GM10248 (cell line): ENCODE results near the gene SLK.
A peak's percentile ranks its signal among the peaks of the same experiment; 100 is the strongest.

Source experiments
- CTCF ChIA-PET: fragments of 300-600 bp; sonication (Branson Sonifier 250); formaldehyde crosslinking; extraction: SDS; loops from one replicate; lab custom pipeline; 2021; ENCODE audit warnings: antibody characterized with exemption; lab: Yijun Ruan, JAX
- POLR2A ChIA-PET: fragments of 350-650 bp; sonication (Branson Sonifier 250); formaldehyde crosslinking; extraction: SDS; loops from one replicate; lab custom pipeline; 2020; ENCODE audit warnings: antibody characterized with exemption; lab: Yijun Ruan, JAX
- DNase-seq: peaks from one replicate; pipeline ENCODE4 v3.0.0; 2012; ENCODE audit errors: extremely low spot score
- TF ChIP-seq, protein P1 (sequence below): IDR thresholded peaks from 2 replicates; pipeline ENCODE4 v1.5.1; 2012; ENCODE audit warnings: mild to moderate bottlenecking, low read depth; ENCODE audit errors: extremely low read depth, missing control alignments, control extremely low read depth

The SLK gene

DNA sequence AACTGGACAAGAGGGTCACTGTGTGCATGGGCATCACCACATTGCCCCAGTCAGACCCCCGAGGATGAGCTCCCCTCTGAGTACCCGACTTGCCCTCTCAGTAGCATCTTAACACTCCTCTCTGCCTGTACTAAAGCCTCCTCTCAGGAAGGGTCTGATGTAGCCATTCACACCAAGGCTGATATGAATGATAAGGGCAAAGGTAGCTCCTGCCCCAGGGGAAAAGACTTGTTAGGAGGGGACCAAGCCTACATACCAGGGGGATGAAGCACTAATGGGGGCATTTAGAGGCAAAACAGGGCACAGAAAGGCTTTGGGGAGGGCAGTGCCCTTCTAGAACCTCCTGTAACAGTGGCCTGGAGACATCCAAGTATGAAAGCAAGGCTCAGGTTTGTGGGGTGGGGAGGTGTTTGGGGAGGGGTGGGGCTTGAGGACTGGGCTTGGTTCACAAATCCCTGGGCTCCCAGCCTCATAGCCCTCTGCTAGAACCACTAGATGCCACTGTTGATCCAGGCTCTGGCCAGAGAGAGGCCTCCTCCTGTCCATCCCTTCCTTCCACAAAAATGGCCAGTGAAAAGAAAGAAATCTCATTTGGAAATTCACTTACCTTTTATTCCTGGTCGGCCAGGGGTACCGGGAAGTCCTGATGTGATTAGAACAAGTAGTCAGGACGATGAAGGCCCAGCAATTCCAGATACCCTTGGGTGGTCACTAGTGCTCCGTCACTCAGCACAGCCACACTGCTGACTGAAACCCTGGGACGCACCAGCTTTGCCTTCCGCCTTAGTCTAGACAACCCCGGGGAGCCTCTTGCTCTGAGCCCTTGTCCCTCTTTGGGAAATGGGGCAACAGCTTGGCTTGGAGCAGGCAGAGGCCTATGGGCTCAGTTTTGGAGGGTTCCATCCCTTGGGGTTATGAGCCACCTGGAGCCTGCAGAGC is 78.5 kb downstream of the SLK start:
- ChIA-PET CTCF (interaction anchor here (1.0 to 1.3 kb wide), 2 partner anchors 10 to 76 kb away, joined by 3 read pairs; partner anchors contain the start of gene SFR1), POLR2A (no interaction called here)

DNA sequence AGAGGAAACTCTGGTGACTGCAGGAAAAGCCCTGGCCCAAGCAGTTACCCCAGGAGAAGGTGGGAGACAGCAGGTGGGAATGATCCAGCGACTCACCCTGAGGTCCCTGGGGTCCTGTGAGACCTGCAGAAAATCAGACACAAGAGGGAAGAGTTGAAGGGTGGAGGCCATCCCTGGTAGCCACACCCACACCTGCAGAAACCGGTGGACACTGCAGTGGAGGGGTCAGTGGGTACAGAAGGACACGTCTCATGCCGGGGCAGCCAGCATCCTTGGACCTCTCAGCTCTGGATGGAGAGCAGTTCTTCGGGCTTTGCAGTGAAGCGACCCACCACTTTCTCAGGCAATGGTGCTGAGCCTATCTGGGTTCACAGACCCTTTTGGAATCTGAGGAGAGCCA is 79.7 kb downstream of the SLK start:
- TF ChIP-seq, protein P1, sequence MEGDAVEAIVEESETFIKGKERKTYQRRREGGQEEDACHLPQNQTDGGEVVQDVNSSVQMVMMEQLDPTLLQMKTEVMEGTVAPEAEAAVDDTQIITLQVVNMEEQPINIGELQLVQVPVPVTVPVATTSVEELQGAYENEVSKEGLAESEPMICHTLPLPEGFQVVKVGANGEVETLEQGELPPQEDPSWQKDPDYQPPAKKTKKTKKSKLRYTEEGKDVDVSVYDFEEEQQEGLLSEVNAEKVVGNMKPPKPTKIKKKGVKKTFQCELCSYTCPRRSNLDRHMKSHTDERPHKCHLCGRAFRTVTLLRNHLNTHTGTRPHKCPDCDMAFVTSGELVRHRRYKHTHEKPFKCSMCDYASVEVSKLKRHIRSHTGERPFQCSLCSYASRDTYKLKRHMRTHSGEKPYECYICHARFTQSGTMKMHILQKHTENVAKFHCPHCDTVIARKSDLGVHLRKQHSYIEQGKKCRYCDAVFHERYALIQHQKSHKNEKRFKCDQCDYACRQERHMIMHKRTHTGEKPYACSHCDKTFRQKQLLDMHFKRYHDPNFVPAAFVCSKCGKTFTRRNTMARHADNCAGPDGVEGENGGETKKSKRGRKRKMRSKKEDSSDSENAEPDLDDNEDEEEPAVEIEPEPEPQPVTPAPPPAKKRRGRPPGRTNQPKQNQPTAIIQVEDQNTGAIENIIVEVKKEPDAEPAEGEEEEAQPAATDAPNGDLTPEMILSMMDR, result no peak
- POLR2A ChIA-PET, result no interaction called here
- CTCF ChIA-PET, result no interaction called here
- no peak for DNase-seq

More for the DNA sequence above, 78.5 kb downstream of the SLK start:
- DNase-seq, result peak; percentile 44
- TF ChIP-seq, protein P1, result peak; percentile 36

DNA sequence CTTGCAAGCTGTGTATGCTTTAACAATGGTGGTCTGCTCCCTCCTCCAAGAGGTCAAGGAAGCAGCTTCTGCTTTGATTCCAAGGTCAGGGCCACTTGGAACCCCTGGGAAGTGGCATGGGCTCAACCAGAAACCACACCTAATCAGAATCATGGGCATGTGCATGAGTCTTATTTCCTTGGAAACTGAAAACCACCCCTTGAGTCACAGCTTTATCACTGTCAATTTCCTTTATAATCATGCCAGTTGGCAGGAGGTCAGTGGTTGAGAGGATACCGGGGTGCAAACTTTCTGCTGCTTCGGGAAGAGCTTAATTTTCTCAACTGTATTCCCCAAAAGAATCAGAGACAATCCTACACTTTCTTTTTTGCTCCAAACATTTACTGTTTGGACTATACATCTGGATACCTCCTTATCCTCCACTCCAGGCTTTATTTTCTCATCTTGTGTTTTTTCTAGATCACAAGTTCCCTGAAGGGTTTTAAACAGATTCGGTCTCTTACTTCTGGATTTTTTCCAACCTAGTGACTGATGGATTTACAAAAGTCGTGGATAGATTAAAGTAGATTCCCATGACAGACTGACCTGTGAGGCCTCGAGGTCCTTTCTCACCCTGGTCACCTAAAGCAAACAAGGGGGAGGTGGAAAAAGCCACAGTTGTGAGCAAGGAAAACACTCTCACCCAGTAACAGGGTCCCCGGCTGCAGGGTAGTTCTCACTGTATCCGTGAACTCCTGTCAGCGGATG is 82.7 kb downstream of the SLK start:
- no peak for DNase-seq
- CTCF ChIA-PET, result no interaction called here

DNA sequence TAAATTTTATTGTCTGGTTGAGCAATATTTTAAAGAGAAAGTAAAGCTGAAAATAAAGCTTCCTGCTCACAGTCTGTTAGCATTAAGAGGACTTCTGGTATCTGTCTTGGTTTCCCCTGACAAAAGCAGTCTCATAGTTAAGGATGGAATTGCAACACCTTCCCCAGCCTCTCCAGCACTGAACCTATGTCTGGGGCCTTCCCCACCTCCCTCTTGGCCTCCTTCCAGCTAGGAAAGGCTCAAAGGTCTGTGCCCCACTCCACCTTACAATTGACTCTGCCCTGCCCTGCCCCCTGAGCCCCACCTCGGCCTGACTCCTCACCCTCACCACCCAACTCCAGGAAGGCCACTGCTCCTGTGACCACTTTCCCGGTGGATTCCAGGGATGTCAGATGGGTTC is 85.5 kb downstream of the SLK start:
- CTCF ChIA-PET, result interaction anchor here (1.5 kb wide), 1 partner anchor 15 kb away, joined by 3 read pairs; no protein-coding TSS in a partner anchor
- POLR2A ChIA-PET, result no interaction called here
- TF ChIP-seq, protein P1, result no peak
- DNase-seq, result no peak

More for the DNA sequence above, 82.7 kb downstream of the SLK start:
- TF ChIP-seq, protein P1, result no peak
- POLR2A ChIA-PET, result no interaction called here

DNA sequence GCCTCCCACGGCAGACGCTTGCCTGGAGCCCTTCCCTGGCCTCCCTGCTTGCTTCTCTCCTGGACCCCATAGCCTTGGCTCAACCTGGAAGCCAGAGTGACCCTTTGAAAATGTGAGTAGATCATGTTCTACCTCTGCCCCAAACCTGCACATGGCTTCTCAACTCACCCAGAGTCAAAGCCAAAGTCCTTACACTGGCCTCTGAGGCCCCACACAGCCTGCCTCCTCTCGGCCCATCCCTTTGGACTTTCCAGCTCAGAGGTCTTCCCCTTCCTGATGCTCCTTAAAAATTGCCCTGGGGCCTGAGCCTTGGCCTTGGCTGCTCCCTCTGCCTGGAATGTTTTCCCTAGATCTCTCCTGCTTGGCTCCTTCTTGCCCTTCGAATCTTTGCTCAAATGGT is 86.3 kb downstream of the SLK start:
- CTCF ChIA-PET, result interaction anchor here (1.5 kb wide), 1 partner anchor 16 kb away, joined by 3 read pairs; no protein-coding TSS in a partner anchor
- TF ChIP-seq, protein P1, result no peak
- POLR2A ChIA-PET, result no interaction called here
- no peak for DNase-seq

DNA sequence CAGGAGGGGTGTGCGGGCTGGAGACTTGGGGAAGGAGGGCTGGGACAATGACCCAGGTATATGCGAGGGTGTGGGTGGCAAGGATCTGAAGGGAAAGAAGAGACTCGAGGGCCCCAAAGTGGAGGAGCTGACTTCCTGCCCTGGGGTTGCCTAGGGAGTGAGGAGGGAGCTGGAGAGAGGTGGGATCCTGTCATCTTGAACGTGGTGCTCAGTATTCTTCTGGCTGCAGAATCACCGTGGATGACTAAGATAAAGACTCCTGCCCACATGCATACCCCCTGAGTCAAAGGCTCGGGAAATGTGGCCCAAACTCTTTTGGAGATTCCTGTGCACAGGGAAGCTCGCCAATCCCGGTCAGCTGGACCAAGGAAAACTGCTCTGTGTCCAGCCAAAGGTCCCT is 87.5 kb downstream of the SLK start:
- ChIA-PET POLR2A (no interaction called here), CTCF (interaction anchor here (1.2 kb wide), 1 partner anchor 9 kb away, joined by 3 read pairs; no protein-coding TSS in a partner anchor)
- TF ChIP-seq, protein P1, result no peak
- no peak for DNase-seq
